ENCODE data around the gene GFOD2.
"Not testable (repeated sequence)": the region's sequence is repeated elsewhere in the genome, so short reads cannot be mapped to it uniquely, and the experiment has no call there.

GFOD2 gene, protein sequence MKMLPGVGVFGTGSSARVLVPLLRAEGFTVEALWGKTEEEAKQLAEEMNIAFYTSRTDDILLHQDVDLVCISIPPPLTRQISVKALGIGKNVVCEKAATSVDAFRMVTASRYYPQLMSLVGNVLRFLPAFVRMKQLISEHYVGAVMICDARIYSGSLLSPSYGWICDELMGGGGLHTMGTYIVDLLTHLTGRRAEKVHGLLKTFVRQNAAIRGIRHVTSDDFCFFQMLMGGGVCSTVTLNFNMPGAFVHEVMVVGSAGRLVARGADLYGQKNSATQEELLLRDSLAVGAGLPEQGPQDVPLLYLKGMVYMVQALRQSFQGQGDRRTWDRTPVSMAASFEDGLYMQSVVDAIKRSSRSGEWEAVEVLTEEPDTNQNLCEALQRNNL

DNA sequence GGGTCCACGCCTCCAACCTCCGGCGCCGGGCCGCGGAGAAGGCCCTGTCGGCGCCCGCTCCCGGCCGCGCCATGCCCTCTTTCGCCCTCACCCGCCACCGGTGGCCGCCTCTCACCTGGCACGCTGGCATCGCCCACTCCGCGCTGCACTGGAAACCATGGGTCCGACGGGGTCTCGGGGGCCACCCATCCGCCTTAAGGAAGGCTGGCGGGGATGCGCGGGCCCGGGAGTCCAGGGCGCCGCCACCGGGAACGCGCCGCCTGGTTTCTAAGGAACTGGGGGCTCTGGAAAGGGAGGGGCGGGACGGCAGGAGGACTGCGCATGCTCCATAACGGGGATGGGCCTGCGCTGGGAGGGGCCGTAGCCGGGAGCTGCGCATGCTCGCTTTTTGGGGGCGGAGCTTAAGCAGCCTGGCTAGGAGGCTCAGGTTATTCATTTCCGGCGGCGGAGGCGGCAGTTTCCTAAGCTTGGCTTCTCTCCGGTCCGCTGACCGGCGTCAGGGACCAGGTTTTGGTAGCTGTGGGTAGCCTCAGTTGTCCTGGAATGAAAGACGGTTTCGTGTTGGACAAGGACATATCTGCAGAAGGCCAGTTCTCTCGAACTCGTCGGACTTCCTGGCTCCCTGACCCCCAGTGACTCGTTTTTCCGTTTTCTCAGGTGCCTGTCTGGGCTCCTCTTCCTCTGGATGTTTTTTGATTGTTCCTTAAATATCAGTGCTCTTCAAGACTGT, at the start of gene GFOD2:
GFOD2 (minus strand) TSS at position 269 of the 730 bp plus-strand sequence. CDS start 33,601 bp downstream, outside the sequence.
- DNase-seq, result peak; percentile 81

DNA sequence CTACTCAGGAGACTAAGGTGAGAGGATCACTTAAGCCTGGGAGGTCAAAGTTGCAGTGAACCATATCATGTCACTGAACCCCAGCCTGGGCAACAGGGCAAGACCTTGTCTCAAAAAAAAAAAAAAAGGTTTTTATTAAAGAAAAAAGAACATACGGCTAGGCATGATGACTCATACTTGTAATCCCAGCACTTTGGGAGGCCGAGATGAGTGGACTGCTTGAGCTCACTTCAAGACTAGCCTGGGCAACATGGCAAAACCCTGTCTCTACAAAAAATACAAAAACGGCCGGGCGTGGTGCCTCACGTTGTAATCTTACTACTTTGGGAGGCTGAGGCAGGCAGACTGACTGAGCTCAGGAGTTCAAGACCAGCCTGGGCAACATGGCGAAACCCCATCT, 48.8 kb upstream of the GFOD2 start:
- no peak for DNase-seq

DNA sequence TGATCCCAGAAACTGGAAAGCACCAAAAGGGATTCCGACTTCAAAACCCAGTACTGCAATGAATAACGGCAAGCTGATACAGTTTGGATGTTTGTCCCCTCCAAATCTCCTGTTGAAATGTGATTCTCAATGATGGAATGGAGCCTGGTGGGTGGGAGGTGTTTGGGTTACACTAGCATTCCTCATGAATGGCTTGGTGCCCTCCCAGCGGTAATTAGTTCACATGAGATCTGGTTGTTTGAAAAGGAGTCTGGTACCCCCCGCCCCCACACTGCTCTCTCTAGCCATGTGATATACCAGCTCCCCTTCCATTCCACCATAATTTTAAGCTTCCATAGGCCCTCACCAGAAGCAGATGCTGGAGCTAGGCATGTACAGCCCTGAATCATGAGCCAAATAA, 47.2 kb upstream of the GFOD2 start:
- DNase-seq, result no peak

DNA sequence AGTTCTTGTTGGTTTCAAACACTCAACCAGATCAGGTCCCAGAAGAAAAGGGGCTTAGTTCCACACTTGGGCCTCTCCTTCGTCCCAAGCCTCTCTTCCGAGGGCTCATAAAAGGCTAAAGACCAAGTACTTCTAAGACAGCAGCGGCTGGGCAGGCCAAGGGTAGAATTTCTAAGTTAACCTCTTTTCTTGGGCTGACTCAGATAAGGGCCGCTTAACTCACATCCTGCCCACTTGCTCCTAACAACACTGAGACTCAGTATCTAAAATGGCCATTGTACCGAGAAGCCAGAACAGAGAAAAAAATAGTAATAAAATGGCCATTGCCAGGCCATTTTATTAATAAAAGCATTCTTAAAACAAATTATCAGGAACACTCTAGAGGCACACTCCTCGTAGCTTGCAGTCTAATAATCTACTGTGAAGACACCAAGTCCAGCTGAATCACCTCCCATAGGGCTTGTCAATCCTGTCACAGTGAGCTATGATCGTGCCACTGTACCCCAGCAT, 45.1 kb upstream of the GFOD2 start:
- DNase-seq, result no peak

DNA sequence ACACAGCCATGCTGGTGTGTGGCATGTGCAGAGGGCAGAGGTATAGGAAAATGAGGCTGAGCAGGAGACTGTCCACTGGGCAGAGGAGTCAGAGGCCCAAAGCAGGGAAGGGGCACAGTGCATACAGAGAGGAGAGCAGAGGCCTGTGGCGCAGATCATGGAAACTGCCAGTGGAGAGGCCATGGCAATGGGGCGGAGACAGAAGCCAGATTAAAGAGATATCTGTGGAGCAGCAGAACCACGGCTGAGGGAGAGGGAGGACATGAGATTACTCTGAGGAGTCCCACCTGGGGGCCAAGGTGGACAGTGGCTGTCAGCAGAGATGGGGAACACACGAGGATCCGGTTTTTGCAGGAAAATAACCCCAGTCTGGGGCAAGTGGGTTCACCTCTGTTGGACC, 44.0 kb upstream of the GFOD2 start:
- DNase-seq, result no peak

DNA sequence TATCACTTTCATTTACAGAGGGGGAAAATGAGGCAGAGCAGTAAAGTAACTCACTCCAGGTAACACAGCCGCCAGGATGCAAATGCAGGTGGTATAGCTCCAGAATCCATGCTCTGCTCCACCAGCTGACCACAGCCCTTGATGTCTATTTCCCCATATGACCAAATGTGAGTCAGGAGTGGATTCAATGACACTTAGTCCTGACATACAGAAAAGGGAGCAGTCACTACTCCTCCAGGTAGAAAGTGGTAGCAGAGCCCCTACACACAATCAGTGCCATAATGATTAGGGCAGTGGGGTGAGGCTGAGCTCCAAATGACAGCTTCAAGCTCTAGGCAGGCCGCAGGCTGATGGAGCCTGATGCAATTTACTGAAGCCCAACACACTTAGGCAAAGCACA, 43.3 kb upstream of the GFOD2 start:
- no peak for DNase-seq

DNA sequence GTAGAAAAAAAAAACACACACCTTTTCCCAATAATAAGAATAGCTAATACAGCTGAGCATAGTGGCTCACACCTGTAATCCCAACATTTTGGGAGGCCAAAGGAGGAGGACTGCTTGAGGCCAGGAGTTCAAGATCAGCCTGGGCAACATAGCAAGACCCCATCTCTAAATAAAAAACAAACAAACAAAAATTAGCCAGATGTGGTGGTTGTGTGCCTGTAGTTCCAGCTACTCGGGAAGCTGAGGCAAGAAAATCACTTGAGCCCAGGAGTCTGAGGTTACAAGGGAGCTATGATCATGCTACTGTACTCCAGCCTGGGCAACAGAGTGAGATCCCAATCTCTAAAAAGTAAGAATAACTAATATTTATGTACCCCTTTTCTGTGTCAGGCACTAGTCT, 42.8 kb upstream of the GFOD2 start:
- no peak for DNase-seq

DNA sequence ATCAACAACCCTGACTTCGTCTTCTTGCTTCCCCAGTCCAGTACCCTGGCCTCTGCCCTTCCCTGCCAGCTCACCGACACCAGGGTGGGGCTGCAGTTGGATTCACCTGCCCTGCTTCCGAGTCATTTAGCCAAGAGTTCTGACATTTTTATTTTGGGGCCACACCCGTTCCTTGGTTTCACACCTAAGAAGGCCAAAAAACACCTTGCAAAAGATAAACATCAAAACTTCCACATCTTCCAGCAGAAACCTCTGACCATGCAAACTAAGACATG, 41.8 kb upstream of the GFOD2 start:
- DNase-seq, result no peak

DNA sequence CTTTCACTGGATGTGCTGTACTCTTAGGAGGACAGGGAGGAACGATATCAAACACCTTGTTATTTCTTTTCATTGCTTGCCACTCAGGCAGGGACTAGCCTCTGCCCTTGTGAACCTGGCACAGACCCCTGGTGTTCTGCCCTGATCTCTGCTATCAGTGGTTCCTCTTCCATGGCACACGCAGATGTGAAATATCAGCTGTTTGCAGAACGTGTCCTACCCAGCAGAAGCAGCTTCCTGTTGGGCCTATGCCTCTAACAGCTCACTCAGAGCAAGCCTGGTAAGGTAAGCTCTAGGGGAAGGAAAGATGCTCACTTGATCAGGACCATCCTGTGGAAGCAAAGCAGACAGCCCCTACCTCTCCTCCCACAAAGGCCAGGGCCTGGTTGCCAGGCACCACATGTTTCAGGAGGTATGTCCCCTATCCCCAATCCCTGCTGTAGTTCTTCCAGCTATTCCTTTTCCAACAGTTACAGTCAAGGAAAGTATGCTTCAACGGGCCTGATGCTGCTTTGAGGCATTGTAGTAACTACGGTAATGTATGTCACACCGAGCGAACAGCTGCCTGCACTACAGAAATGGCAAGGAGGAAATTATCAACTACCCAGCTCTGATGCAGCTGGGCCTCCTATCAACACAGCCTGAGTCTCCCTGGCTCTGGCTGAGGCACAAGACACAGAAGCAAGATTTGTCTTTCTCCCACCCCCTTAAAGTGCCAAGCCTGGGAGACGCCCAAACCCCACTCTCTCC, 41.3 kb upstream of the GFOD2 start:
- DNase-seq, result no peak

DNA sequence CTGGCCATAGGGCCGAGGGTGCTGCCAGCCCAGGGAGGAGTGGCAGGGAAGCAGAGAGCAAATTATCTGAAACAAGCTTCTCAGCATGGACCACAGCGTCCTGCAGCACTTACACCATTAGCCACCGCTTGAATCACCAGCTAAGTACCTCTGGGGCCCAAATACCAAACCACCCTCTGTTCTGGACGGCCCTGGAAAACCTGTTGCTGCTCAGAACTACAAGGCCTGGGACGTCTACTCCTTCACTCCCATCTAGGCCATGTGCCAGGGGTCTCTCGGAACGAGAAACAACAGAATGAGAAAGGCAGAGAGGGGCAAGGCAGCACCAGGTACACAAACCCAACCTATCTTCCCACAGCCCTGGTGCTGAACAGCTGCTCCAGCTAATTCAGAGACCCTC, 39.9 kb upstream of the GFOD2 start:
- DNase-seq, result no peak

DNA sequence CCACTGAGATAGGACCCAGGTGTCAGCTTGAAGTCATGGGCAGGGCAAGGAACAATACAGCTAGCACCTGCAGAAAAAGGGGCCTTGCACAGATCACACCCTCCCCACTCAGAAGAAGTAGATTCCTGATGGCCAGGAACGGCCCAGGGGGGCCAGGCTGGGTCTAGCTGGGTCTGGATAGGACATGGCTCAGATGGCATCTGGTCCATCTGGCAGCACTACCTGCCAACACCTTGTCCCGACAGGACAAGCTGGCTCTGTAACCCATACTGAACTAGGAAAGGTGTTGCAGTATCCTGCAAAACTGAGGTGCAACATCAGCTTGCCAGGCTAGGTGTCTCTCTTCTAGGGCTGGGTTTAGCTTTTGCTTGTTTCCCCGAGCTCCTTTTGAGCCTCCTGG, 38.9 kb upstream of the GFOD2 start:
- DNase-seq, result no peak

DNA sequence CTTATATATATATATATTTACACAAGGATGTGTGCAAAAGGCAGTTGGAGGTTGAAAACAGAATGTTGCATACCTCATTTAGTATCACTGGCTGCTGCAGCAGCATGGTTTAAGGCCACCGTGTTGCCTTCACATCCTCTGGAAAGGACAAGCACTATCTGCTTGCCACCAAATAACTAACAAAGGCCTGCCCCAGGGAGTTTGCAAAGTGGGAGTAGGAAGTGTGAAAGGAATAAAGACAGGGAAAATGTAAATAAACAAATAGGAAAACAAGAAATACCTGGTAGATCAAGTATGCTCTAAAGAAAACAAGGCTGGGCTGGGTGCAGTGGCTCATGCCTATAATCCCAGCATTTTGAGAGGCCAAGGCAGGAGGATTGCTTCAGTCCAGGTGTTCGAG, 33.5 kb upstream of the GFOD2 start:
- DNase-seq, result no peak

DNA sequence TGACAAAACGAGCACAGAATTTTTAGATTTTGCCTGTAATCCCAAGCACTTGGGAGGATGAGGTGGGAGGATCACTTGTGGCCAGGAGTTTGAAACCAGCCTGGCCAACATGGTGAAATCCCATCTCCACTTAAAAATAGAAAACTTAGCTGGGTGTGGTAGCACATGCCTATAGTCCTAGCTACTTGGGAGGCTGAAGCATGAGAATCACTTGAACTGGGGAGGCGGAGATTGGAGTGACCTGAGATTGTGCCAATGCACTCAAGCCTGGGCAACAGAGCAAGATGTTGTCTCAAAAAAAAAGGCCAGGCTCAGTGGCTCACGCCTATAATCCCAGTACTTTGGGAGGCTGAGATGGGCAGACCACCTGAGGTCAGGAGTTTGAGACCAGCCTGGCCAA, 32.2 kb upstream of the GFOD2 start:
- not testable (repeated sequence) for DNase-seq

DNA sequence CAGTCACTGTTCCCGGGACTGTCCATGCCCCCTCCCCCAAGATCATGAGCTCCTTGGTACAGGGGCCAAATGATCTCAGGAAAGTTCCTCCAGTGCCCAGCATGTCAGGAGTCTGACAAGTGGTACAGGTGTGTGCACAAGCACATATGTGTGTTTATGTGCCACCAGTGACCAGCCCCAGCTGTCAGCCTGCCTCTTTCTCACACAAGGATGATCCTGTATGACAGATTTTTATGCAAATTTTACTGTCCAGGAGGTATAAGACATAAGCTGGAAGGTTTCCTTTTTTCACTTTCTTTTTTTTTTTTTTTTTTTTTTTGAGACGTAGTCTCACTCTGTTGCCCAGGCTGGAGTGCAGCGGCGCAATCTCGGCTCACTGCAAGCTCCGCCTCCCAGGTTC, 31.4 kb upstream of the GFOD2 start:
- no peak for DNase-seq

DNA sequence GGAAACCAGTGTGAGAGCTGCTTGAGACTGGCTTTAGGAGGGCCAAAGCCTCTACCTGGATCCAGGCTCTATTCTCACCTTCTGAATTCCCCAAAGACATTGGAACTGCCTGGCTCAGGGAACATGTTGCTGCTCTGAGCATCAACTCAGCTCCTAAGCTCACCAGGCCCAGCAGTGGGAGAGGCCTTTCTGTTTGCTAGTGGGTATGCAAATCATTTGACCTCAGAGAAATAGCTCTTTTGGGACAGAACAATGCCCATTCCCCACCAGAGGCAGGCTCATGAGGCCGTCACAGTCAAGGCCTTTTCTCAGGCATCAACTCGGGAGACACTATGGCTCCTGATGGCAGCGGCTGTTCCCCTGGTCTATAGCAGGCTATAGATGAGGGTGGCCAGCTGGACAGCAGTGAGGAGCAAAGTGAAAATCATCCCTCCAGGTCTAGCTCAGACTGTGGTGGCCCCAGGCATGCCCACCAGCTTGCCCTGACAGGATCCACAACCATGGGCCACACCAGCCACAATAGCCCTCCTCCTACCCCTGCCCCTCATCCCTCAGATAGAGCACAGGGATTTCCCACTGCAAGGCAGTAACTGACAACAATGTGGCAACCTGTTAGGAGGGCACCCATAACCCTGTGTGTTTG, 30.4 kb upstream of the GFOD2 start:
- DNase-seq, result no peak

DNA sequence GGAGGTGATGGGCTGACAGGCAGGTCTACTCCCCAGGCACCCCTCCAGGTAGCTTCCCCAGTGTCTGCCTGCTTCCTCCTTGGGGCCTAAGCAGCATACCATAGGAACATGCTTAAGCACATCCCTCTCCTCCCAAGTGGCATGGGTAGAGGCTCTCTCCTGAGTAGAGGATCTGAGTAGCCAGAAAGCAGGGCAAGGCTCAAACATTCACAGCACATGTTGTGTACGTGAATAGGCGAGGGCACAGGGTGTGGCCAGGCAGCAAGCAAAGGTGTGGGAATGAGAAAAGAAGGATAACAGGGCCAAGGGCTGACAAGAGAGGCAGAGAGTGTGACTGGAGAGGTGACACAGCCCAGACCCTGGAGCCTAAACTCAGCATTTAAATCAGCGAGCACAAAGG, 29.7 kb upstream of the GFOD2 start:
- no peak for DNase-seq

DNA sequence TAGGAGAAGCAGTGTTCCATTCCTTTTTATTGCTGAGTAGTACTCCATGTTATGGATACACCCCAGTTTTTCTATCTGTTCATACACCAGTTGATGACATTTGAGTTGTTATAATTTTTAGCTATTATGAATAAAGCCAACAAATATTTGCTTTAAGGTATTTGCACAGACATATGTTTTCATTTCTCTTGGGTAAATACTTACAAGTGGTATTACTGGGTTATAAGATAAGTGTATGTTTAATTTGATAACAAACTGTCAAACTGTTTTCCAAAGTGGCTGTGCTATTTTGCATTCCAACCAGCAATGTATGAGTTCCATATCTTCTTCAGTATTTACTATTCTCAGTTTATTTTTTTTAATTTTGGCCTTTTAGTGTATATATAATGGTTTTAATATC, 27.7 kb upstream of the GFOD2 start:
- no peak for DNase-seq

DNA sequence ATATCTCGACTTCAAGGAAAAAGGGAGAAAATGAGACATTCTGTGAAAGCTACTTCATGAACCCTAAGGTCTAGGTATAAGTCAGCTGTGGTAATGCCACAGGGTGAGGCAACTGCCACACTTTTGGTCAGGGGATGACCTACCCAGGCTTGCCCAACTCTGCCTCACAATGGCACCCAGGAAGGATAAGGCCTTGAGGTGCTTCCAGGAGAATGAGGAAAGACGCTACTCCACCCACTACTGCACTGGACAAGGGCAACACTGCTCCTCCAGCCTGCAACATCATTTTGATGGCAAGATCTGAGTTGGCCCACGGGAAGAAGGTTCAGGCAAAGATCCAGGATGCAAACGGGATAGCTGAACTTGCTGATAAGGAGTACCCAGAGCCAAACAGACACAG, 22.0 kb upstream of the GFOD2 start:
- DNase-seq, result no peak

DNA sequence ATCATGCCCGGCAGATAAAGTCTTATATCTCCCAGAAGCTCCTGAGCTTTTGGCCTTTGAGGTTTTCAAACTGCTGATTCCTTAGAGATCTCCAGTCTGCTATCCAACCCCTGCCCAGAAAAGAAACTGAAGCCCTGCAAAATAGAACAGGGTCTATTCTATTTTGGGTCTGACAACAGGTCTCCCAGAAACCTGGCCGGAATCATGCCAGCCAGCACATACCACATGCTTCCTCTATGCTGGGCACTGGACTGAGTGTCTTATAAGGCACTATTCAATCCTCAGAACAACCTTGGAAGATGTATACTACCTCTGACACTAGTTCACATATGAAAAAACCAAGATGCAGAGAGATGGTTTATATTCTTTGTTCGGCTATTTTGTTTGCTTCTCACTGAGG, 21.3 kb upstream of the GFOD2 start:
- no peak for DNase-seq

DNA sequence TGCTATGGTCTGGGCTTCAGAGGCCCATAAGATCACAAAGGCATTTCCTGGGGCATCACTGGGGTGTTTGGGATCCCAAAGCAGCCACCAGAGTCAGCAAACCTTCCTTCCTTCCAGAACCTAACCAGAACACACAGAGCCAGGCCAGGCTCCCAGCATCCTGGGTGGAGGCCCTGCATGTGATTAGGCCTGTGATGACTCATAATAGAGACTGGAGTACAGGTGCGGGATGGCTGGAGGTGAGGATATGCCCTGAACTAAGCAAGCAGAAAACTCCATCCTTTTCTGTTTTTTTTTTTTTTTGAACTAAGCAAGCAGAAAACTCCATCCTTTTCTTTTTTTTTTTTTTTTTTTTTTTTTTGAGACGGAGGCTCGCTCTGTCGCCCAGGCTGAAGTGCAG, 17.7 kb upstream of the GFOD2 start:
- no peak for DNase-seq

DNA sequence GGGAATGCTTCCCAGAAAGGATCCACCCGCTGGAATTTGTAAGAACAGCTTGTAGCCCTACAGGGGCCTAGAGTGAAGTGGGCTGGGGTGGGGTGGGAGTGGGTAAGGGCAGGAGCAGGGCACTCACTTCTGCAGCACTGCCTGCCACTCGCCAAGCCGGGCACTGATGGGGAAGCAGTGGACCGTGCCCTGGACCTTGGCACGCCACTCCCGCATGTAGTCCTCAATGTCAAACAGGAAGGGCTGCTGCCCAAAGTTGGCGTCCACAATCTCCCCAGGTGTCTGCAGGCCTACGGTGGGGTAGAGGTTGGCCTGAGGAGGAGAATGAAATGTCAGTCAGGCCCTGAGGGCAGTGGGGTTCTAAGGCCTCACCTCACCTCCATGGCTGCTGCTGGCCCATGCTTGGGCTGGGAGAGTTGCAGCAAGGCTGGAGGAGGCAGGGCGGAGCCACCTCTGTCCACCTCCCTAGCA, 15.7 kb upstream of the GFOD2 start:
- DNase-seq, result no peak

DNA sequence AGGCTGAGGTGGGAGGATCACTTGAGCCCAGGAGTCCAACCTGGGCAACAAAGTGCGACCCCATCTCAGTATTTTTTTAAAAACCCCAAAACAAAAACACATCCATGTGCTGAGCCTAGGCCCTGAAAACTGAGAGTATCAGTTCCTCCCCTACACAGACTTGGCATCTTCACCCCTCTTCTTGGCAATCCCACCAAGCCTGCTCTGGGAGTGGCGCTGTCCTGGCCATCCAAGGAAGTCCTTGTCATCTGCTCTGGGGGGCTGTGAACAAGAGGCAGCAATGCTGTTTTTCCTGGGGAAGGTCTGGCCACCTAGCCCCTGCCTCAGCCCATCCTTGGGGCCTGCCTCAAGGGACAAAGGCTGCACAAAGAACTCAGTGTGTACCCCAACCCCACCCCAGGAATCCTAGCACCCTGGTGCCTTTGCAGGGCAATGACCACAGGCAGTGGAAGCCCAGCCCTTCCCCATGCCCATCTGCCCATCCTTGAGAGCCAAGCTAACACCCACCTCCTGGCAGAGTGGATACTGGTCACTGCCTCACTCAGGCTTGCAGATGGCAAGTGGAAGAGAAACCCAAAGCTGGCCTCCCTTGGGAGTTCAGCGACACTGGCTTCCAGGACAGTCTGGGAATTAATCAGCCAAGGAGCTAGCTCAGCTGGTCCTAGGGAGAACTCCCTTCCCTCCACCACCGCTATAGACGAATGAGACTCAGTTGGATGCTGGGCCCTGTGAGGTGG, 14.8 kb upstream of the GFOD2 start:
- no peak for DNase-seq

DNA sequence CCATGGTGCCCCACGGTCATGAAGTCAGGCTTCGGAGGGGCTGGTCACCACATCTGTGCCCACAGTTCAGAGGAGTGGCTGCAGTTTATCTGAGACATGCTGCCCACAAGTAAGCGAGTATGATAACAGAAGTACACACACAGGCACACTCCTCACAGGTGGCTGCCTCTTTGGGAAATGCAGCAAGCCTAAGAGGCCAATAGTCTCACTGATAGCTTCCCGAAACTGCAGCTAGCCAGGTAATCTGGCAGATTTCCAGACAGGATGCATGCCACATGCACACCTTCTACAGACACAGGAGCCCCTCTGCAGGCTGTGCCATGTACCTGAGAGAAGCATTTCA, 12.6 kb upstream of the GFOD2 start:
- DNase-seq, result peak; percentile 9

All from NCI-H510A treated with DMSO at 0.1 percent for 48 hours (cell line).